ENCODE data around the gene COL28A1. TPM values are rescaled to one million over a fixed set of nuclear protein-coding genes. Genes with fewer than 3 reads are reported as not detected.

The COL28A1 gene
- total RNA-seq, 5 donors from 2014 or later (not counting 1 experiment from before 2014, with no cell fraction given), result 0.09 to 0.23 (median 0.19) TPM; not detected in 1

- peak in 1 of 35 experiments; percentile 5 for DNase-seq
- H3K27ac ChIP-seq (ENCODE audit: low read length), result no peak overlapping the region
- Mint-ChIP-seq H3K36me3 (no peaks in the 10 kb centered on the region), H3K9me3 (no peaks in the 10 kb centered on the region), H3K27ac (no peak overlapping the region), H3K4me1 (no peaks in the 10 kb centered on the region), H3K27me3 (peaks cover 0 to 3% of the 10 kb centered on the region in 2 donors), H3K4me3 (no peak overlapping the region)
- no peak overlapping the region for H3K4me3 ChIP-seq (ENCODE audit: control insufficient read depth in 1 of 2, extremely low read depth in 1 of 2, low read length in 1 of 2)
- no peaks in the 10 kb centered on the region for H3K9me3 ChIP-seq
- no CpG with 5 or more reads among the region's 3 CpGs for WGBS (ENCODE audit: insufficient coverage)
- ATAC-seq (replicated peaks in 1 of 4), result no peak
- CTCF ChIA-PET, result interaction anchor here in 1 of 2 donors (1.0 kb wide), 1 partner anchor 419 kb away, joined by 3 read pairs; no protein-coding TSS in a partner anchor
- no peaks in the 10 kb centered on the region for H3K27me3 ChIP-seq (replicated peaks in 1 of 2; ENCODE audit: control insufficient read depth in 2 of 2, extremely low read depth in 1 of 2, insufficient read depth in 2 of 2, low read length in 1 of 2)
- H3K36me3 ChIP-seq (ENCODE audit: control insufficient read depth in 2 of 2, extremely low read depth in 1 of 2, insufficient read depth in 1 of 2, low read length in 1 of 2), result no peaks in the 10 kb centered on the region
- POLR2A ChIA-PET, result no interaction called here
- H3K4me1 ChIP-seq (ENCODE audit: control insufficient read depth in 1 of 2, extremely low read depth in 1 of 2, insufficient read depth in 2 of 2, low read length in 2 of 2), result no peaks in the 10 kb centered on the region
Measured at GRCh38 chr7:7521259-7521658, 14.4 kb downstream of the COL28A1 start.

GRCh38 chr7:7519528-7519927 lies 16.1 kb downstream of the COL28A1 start:
- no peak overlapping the region for H3K4me3 ChIP-seq (ENCODE audit: control insufficient read depth in 1 of 2, extremely low read depth in 1 of 2, low read length in 1 of 2)
- no CpG with 5 or more reads among the region's 2 CpGs for WGBS (ENCODE audit: insufficient coverage)
- ATAC-seq (replicated peaks in 1 of 4) (no peak), DNase-seq (no peak)
- Mint-ChIP-seq H3K9me3 (no peaks in the 10 kb centered on the region), H3K4me1 (no peaks in the 10 kb centered on the region), H3K36me3 (no peaks in the 10 kb centered on the region), H3K27ac (no peak overlapping the region), H3K4me3 (no peak overlapping the region), H3K27me3 (peaks cover 0 to 3% of the 10 kb centered on the region in 2 donors)
- ChIA-PET CTCF (no interaction called here), POLR2A (no interaction called here)
- H3K4me1 ChIP-seq (ENCODE audit: control insufficient read depth in 1 of 2, extremely low read depth in 1 of 2, insufficient read depth in 2 of 2, low read length in 2 of 2), result no peaks in the 10 kb centered on the region
- no peaks in the 10 kb centered on the region for H3K27me3 ChIP-seq (replicated peaks in 1 of 2; ENCODE audit: control insufficient read depth in 2 of 2, extremely low read depth in 1 of 2, insufficient read depth in 2 of 2, low read length in 1 of 2)
- no peak overlapping the region for H3K27ac ChIP-seq (ENCODE audit: low read length)
- H3K9me3 ChIP-seq, result no peaks in the 10 kb centered on the region
- H3K36me3 ChIP-seq (ENCODE audit: control insufficient read depth in 2 of 2, extremely low read depth in 1 of 2, insufficient read depth in 1 of 2, low read length in 1 of 2), result no peaks in the 10 kb centered on the region

GRCh38 chr7:7519056-7519455 lies 16.6 kb downstream of the COL28A1 start:
- H3K27ac Mint-ChIP-seq, result no peak overlapping the region
- ChIA-PET POLR2A (no interaction called here), CTCF (no interaction called here)
- H3K9me3 ChIP-seq, result no peaks in the 10 kb centered on the region
- H3K36me3 ChIP-seq (ENCODE audit: control insufficient read depth in 2 of 2, extremely low read depth in 1 of 2, insufficient read depth in 1 of 2, low read length in 1 of 2), result no peaks in the 10 kb centered on the region
- H3K27me3 Mint-ChIP-seq, result peaks cover 0 to 3% of the 10 kb centered on the region in 2 donors
- H3K27me3 ChIP-seq (replicated peaks in 1 of 2; ENCODE audit: control insufficient read depth in 2 of 2, extremely low read depth in 1 of 2, insufficient read depth in 2 of 2, low read length in 1 of 2), result no peaks in the 10 kb centered on the region
- no peaks in the 10 kb centered on the region for H3K9me3 Mint-ChIP-seq
- no peaks in the 10 kb centered on the region for H3K36me3 Mint-ChIP-seq
- WGBS (ENCODE audit: insufficient coverage), result no CpG with 5 or more reads among the region's 2 CpGs
- no peak overlapping the region for H3K4me3 Mint-ChIP-seq
- no peaks in the 10 kb centered on the region for H3K4me1 Mint-ChIP-seq
- H3K27ac ChIP-seq (ENCODE audit: low read length), result no peak overlapping the region
- ATAC-seq (replicated peaks in 1 of 4), result no peak
- no peak overlapping the region for H3K4me3 ChIP-seq (ENCODE audit: control insufficient read depth in 1 of 2, extremely low read depth in 1 of 2, low read length in 1 of 2)
- no peaks in the 10 kb centered on the region for H3K4me1 ChIP-seq (ENCODE audit: control insufficient read depth in 1 of 2, extremely low read depth in 1 of 2, insufficient read depth in 2 of 2, low read length in 2 of 2)
- no peak for DNase-seq

GRCh38 chr7:7517754-7518153 lies 17.9 kb downstream of the COL28A1 start:
- ChIA-PET CTCF (no interaction called here), POLR2A (no interaction called here)
- DNase-seq, result no peak
- peaks cover 0 to 3% of the 10 kb centered on the region in 2 donors for H3K27me3 Mint-ChIP-seq
- H3K27me3 ChIP-seq (replicated peaks in 1 of 2; ENCODE audit: control insufficient read depth in 2 of 2, extremely low read depth in 1 of 2, insufficient read depth in 2 of 2, low read length in 1 of 2), result no peaks in the 10 kb centered on the region
- H3K36me3 Mint-ChIP-seq, result no peaks in the 10 kb centered on the region
- H3K27ac Mint-ChIP-seq, result no peak overlapping the region
- no peaks in the 10 kb centered on the region for H3K4me1 ChIP-seq (ENCODE audit: control insufficient read depth in 1 of 2, extremely low read depth in 1 of 2, insufficient read depth in 2 of 2, low read length in 2 of 2)
- H3K27ac ChIP-seq (ENCODE audit: low read length), result no peak overlapping the region
- H3K36me3 ChIP-seq (ENCODE audit: control insufficient read depth in 2 of 2, extremely low read depth in 1 of 2, insufficient read depth in 1 of 2, low read length in 1 of 2), result no peaks in the 10 kb centered on the region
- ATAC-seq (replicated peaks in 1 of 4), result no peak
- no peaks in the 10 kb centered on the region for H3K9me3 ChIP-seq
- no peaks in the 10 kb centered on the region for H3K4me1 Mint-ChIP-seq
- H3K9me3 Mint-ChIP-seq, result no peaks in the 10 kb centered on the region
- H3K4me3 ChIP-seq (ENCODE audit: control insufficient read depth in 1 of 2, extremely low read depth in 1 of 2, low read length in 1 of 2), result no peak overlapping the region
- no CpG with 5 or more reads among the region's 3 CpGs for WGBS (ENCODE audit: insufficient coverage)
- H3K4me3 Mint-ChIP-seq, result no peak overlapping the region

GRCh38 chr7:7516662-7517061 lies 19.0 kb downstream of the COL28A1 start:
- Mint-ChIP-seq H3K27me3 (peaks cover 0 to 3% of the 10 kb centered on the region in 2 donors), H3K36me3 (no peaks in the 10 kb centered on the region), H3K4me3 (no peak overlapping the region), H3K4me1 (no peaks in the 10 kb centered on the region), H3K27ac (no peak overlapping the region), H3K9me3 (no peaks in the 10 kb centered on the region)
- H3K27me3 ChIP-seq (replicated peaks in 1 of 2; ENCODE audit: control insufficient read depth in 2 of 2, extremely low read depth in 1 of 2, insufficient read depth in 2 of 2, low read length in 1 of 2), result no peaks in the 10 kb centered on the region
- no peaks in the 10 kb centered on the region for H3K4me1 ChIP-seq (ENCODE audit: control insufficient read depth in 1 of 2, extremely low read depth in 1 of 2, insufficient read depth in 2 of 2, low read length in 2 of 2)
- H3K4me3 ChIP-seq (ENCODE audit: control insufficient read depth in 1 of 2, extremely low read depth in 1 of 2, low read length in 1 of 2), result no peak overlapping the region
- no peak overlapping the region for H3K27ac ChIP-seq (ENCODE audit: low read length)
- no CpG with 5 or more reads among the region's 1 CpG for WGBS (ENCODE audit: insufficient coverage)
- ChIA-PET CTCF (no interaction called here), POLR2A (no interaction called here)
- no peaks in the 10 kb centered on the region for H3K36me3 ChIP-seq (ENCODE audit: control insufficient read depth in 2 of 2, extremely low read depth in 1 of 2, insufficient read depth in 1 of 2, low read length in 1 of 2)
- ATAC-seq (replicated peaks in 1 of 4), result no peak
- DNase-seq, result no peak
- no peaks in the 10 kb centered on the region for H3K9me3 ChIP-seq

GRCh38 chr7:7516156-7516555 lies 19.5 kb downstream of the COL28A1 start:
- H3K9me3 Mint-ChIP-seq, result no peaks in the 10 kb centered on the region
- no peak overlapping the region for H3K4me3 ChIP-seq (ENCODE audit: control insufficient read depth in 1 of 2, extremely low read depth in 1 of 2, low read length in 1 of 2)
- 90% methylated on average over 2 of the region's 2 CpGs for WGBS (ENCODE audit: insufficient coverage)
- H3K27ac Mint-ChIP-seq, result no peak overlapping the region
- CTCF ChIA-PET, result interaction anchor here in 1 of 2 donors (0.6 kb wide), 1 partner anchor 20 kb away, joined by 3 read pairs; no protein-coding TSS in a partner anchor
- H3K27me3 Mint-ChIP-seq, result peaks cover 0 to 3% of the 10 kb centered on the region in 2 donors
- H3K4me1 ChIP-seq (ENCODE audit: control insufficient read depth in 1 of 2, extremely low read depth in 1 of 2, insufficient read depth in 2 of 2, low read length in 2 of 2), result no peaks in the 10 kb centered on the region
- ATAC-seq (replicated peaks in 1 of 4), result no peak
- DNase-seq, result no peak
- no peaks in the 10 kb centered on the region for H3K36me3 ChIP-seq (ENCODE audit: control insufficient read depth in 2 of 2, extremely low read depth in 1 of 2, insufficient read depth in 1 of 2, low read length in 1 of 2)
- H3K4me3 Mint-ChIP-seq, result no peak overlapping the region
- no peak overlapping the region for H3K27ac ChIP-seq (ENCODE audit: low read length)
- H3K4me1 Mint-ChIP-seq, result no peaks in the 10 kb centered on the region
- no peaks in the 10 kb centered on the region for H3K9me3 ChIP-seq
- H3K36me3 Mint-ChIP-seq, result no peaks in the 10 kb centered on the region
- POLR2A ChIA-PET, result no interaction called here
- no peaks in the 10 kb centered on the region for H3K27me3 ChIP-seq (replicated peaks in 1 of 2; ENCODE audit: control insufficient read depth in 2 of 2, extremely low read depth in 1 of 2, insufficient read depth in 2 of 2, low read length in 1 of 2)

All from T-cell (primary cell).